AG04449 (cell line): ENCODE data around the gene EXD3.

Source experiments
- CTCF ChIA-PET: fragments of 350-600 bp; formaldehyde crosslinking; extraction: SDS; loops from one replicate; lab custom pipeline; 2021; ENCODE audit warnings: antibody characterized with exemption; lab: Yijun Ruan, JAX
- POLR2A ChIA-PET: fragments of 400-600, 350-600 bp; formaldehyde crosslinking; extraction: SDS; loops from one replicate; lab custom pipeline; 2020; ENCODE audit warnings: antibody characterized with exemption, inconsistent platforms; lab: Yijun Ruan, JAX
- DNase-seq: peaks from one replicate; pipeline ENCODE4 v3.0.0-alpha.2; 2010; ENCODE audit warnings: low read depth, low spot score
- H3K4me3 ChIP-seq: 2 replicates; pipeline ENCODE4 v1.5.1; 2011; ENCODE audit warnings: low read depth, mild to moderate bottlenecking, control low read depth, low read length
- TF ChIP-seq, protein P1 (sequence below): IDR thresholded peaks from one replicate; pipeline ENCODE4 v1.5.1; 2011; ENCODE audit warnings: mild to moderate bottlenecking, moderate library complexity, low read length, control low read depth, inconsistent platforms; ENCODE audit not compliant: insufficient read depth; ENCODE audit errors: missing control alignments

The EXD3 gene

DNA sequence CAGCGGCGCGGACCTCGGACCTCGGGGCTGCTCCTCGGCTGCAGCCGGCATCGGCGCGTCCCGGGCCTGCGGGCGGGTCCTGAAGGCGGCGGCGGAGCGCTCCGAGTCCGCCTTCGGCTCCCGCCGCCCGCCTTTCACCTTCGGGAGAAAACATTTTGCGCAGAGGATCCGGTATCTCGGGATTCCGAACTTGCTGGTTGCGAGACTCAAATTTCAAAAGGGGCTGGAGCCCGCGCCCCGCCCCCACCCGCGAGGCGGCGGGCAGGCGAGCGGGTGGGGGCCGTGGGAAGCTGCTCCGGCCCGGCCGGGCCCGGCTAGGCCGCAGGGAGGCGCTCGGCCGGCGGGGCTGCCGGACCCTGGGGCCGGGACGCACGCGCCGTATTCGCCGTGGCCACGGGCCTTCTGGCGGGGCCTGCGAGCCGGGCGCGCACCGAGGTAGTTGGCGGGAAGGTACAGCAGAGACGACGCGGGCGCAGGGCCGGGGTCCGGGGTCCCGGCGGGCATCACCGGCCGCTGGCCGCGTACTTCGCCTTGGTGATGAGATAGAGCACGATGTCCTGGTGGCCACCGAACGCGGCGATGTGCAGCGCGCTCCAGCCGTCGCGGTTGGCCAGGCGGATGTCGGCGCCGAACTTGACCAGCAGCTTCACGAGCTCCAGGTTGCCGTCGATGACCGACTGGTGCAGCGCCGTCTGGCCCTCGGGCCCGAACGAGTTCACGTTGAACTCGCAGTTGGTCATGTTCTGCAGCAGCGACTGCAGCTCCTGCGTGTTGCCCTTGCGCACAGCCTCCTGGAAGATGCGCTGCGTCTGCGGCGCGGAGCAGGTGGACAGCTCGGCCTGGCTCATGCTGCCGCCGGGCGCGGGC lies 121.6 kb downstream of the EXD3 start:
- ChIA-PET POLR2A (no interaction called here), CTCF (interaction anchor here (0.7 to 2.7 kb wide), 20 partner anchors 9 to 292 kb away, joined by 3 to 7 read pairs (median 4); partner anchors contain the start of genes EXD3 and NOXA1)
- DNase-seq, result no peak
- peak overlapping the region; percentile 46 for H3K4me3 ChIP-seq
- TF ChIP-seq, protein P1, sequence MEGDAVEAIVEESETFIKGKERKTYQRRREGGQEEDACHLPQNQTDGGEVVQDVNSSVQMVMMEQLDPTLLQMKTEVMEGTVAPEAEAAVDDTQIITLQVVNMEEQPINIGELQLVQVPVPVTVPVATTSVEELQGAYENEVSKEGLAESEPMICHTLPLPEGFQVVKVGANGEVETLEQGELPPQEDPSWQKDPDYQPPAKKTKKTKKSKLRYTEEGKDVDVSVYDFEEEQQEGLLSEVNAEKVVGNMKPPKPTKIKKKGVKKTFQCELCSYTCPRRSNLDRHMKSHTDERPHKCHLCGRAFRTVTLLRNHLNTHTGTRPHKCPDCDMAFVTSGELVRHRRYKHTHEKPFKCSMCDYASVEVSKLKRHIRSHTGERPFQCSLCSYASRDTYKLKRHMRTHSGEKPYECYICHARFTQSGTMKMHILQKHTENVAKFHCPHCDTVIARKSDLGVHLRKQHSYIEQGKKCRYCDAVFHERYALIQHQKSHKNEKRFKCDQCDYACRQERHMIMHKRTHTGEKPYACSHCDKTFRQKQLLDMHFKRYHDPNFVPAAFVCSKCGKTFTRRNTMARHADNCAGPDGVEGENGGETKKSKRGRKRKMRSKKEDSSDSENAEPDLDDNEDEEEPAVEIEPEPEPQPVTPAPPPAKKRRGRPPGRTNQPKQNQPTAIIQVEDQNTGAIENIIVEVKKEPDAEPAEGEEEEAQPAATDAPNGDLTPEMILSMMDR, result no peak

DNA sequence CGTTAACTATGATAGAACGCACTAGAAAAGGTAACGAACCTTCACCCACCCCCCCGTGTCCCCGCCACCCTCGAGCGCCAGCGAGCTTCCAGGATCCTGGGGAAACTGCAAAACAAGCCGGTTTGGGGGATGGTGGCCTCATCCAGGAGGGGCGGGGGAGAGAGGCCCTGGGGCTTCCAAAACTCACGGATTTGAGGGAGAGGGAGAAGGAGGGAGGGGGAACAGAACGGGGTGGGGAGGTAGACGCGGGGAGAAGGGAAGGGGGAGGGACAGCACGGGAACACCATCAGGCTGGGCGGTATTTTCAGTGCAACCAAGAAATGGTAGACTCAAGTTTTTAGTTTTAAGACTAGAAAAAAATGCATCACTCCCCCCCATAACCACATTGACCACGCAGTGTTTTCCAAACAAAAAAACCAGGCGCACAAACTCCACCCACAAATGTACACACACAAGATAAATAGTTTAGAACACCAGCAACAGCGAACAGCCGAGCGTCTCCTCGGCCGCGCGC lies 122.3 kb downstream of the EXD3 start:
- POLR2A ChIA-PET, result no interaction called here
- peak overlapping the region; percentile 33 for H3K4me3 ChIP-seq
- CTCF ChIA-PET, result interaction anchor here (1.5 kb wide), 1 partner anchor 13 kb away, joined by 5 read pairs; no protein-coding TSS in a partner anchor

DNA sequence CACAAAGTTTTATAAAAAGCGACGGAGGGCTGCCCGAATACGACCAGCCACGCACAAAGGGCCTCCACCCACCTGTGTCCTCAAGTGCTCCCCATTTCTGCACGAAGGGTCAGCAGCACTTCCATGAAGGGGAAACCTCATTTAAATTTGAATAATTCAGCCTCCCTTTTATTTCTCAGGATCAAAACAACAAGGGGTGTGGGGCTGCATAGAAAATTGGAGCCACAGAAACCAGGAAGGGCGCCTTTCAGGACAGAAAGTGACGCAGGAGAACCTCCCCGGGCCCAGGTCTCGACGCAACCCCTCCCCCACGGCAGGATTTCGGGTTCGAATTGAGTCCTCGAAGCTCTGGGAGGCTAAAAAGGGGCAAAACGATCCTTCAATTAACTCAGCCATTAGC lies 123.0 kb downstream of the EXD3 start:
- ChIA-PET CTCF (no interaction called here), POLR2A (no interaction called here)
- DNase-seq, result no peak
- H3K4me3 ChIP-seq, result no peak overlapping the region
- TF ChIP-seq, protein P1, result no peak

More for the DNA sequence above, 122.3 kb downstream of the EXD3 start:
- DNase-seq, result no peak
- TF ChIP-seq, protein P1, result no peak

DNA sequence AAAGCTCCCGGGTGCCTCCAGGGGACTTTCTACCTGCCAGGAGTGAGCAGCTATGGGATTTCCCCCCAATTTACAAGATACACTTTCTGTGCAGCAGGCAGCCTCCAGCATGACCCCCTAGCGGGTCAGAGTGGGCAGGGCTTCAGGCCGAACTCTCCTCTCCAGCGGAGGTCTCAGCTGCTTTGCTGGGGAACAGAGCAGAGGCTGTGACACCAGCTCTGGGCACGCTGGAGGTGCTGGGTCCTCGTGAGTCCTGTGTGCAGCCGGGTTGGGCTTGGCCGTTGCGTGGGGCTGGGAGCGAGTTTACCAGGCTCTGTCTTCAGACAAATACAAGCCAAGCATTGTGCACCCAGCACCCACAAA lies 123.8 kb downstream of the EXD3 start:
- POLR2A ChIA-PET, result no interaction called here
- CTCF ChIA-PET, result interaction anchor here (1.1 kb wide), 1 partner anchor 228 kb away, joined by 3 read pairs; no protein-coding TSS in a partner anchor
- H3K4me3 ChIP-seq, result no peak overlapping the region
- DNase-seq, result no peak
- TF ChIP-seq, protein P1, result no peak

DNA sequence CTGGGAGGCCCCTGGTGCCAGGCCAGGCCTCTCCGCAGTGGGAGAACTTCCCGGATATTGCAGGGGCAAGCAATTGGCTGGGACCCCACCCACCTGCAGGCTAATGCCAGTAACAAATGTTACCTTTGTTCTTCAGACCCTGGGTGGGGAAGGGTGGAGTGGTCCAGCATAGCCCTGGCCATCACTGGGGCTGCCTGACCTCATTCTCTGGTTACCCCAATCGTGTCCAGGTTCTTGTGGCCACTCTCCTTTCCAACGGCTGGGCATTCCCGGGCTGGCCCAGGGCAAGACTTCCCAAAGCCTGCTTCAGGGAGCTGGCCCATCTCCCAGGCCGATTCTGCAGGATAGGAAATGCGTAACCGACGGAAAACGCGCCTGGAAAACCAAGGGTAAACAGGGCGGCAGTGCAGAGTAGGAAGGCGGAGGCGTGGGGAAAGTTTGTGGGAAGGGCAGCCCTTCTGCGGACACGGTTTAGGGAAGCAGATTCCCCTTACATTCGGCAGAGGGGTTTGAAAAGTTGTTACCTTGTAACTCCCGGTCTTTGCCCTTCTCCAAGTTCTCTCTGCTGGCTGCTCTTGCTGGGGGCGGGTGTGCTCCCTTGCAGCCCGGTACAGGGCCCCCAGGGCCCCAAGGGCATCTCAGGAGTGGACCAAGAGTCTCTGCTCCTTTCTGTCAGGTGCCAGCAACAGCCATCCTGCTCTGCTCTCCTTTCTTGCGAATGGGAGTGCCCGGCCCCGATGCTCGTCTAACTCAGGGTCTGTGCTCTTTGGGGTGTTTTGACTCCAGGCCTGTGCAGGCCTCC lies 124.4 kb downstream of the EXD3 start:
- ChIA-PET CTCF (interaction anchor here (1.1 to 1.3 kb wide), 2 partner anchors 147 to 229 kb away, joined by 3 read pairs; no protein-coding TSS in a partner anchor), POLR2A (no interaction called here)
- TF ChIP-seq, protein P1, result no peak
- no peak for DNase-seq
- no peak overlapping the region for H3K4me3 ChIP-seq

DNA sequence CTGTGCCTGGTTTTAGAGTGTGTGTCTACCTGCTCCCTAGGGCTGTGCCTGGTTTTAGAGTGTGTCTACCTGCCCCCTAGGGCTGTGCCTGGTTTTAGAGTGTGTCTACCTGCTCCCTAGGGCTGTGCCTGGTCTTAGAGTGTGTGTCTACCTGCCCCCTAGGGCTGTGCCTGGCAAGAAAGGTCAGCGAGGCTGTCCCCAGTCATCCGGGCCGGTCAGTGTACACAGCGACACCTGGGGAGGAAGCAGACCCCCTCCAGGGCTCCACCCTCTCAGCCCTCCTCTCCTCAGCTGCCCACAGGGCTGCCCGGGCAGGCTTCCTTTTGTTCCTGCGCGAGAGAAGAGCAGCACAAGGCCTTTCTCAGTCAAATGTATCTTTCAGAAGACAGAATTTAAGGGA lies 125.0 kb downstream of the EXD3 start:
- no peak for DNase-seq
- CTCF ChIA-PET, result interaction anchor here (1.3 kb wide), 1 partner anchor 148 kb away, joined by 3 read pairs; no protein-coding TSS in a partner anchor
- H3K4me3 ChIP-seq, result no peak overlapping the region
- POLR2A ChIA-PET, result no interaction called here
- TF ChIP-seq, protein P1, result no peak
